GM21619 (cell line): ENCODE measurements around the gene PODXL2.
"Not testable (repeated sequence)": the region's sequence is repeated elsewhere in the genome, so short reads cannot be mapped to it uniquely, and the experiment has no call there.

Experiments used
- ATAC-seq: cut with Tn5 transposase; IDR thresholded peaks from one replicate; pipeline ENCODE4 v1.9.1; 2021; ENCODE audit not compliant: unreplicated experiment

The PODXL2 gene

GRCh38 chr3:127688416-127689265 lies 59.7 kb downstream of the PODXL2 start:
- ATAC-seq = no peak

GRCh38 chr3:127689266-127689860 lies 60.4 kb downstream of the PODXL2 start:
- no peak for ATAC-seq

- no peak for ATAC-seq
Measured at GRCh38 chr3:127690106-127690505, 61.1 kb downstream of the PODXL2 start.

GRCh38 chr3:127690823-127691452 lies 62.0 kb downstream of the PODXL2 start:
- no peak for ATAC-seq

GRCh38 chr3:127691489-127691888 lies 62.5 kb downstream of the PODXL2 start:
- no peak for ATAC-seq

- ATAC-seq = no peak
Measured at GRCh38 chr3:127691974-127692373, 63.0 kb downstream of the PODXL2 start.

- ATAC-seq = no peak
Measured at GRCh38 chr3:127692501-127693335, 63.7 kb downstream of the PODXL2 start.

GRCh38 chr3:127693336-127693843 lies 64.4 kb downstream of the PODXL2 start:
- ATAC-seq = no peak

GRCh38 chr3:127694467-127695215 lies 65.7 kb downstream of the PODXL2 start:
- no peak for ATAC-seq

- ATAC-seq = peak; percentile 67
Measured at GRCh38 chr3:127697551-127698240, 68.7 kb downstream of the PODXL2 start.

GRCh38 chr3:127698286-127698685 lies 69.3 kb downstream of the PODXL2 start:
- no peak for ATAC-seq

- ATAC-seq = no peak
Measured at GRCh38 chr3:127698691-127699415, 69.9 kb downstream of the PODXL2 start.

- ATAC-seq = no peak
Measured at GRCh38 chr3:127699416-127700300, 70.7 kb downstream of the PODXL2 start.

- ATAC-seq = no peak
Measured at GRCh38 chr3:127700406-127700805, 71.4 kb downstream of the PODXL2 start.

- ATAC-seq = no peak
Measured at GRCh38 chr3:127701280-127701911, 72.4 kb downstream of the PODXL2 start.

GRCh38 chr3:127702151-127702578 lies 73.2 kb downstream of the PODXL2 start:
- no peak for ATAC-seq

- not testable (repeated sequence) for ATAC-seq
Measured at GRCh38 chr3:127704840-127705239, 75.9 kb downstream of the PODXL2 start.
